Activated CD8-positive, alpha-beta memory T cell treated with anti-CD3 and anti-CD28 coated beads for 24 hours (primary cell): Measurements from ENCODE around the gene PDCD10.

Experiments used
- DNase-seq: peaks from one replicate; pipeline ENCODE4 v3.0.0-alpha.2; 2020

PDCD10 gene

DNA sequence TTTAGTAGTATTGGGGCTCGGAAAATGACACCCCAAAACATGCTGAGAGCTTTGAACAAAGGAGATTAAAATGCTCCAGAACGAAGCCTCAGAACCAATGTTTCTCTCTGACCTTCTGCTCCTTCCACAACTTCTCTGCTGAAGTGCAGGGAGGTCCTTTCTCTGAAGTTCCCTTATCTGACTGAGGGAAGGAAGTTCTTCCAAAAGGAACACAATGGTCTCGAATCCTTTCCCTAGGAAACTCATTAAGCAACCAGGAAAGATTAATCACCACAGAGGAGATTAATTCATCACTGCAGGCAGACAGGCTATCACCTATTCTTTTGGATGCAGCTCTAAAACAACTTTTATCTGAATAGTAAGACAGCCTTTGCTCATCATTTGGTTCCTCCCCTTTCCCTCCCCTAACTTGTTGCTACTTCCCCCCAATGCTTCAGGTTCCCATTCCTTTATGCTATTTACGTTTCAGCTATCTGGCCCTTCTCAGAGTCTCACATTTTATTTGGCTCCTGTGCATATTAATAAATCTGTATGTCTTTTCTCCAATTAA lies 62.7 kb downstream of the PDCD10 start:
- DNase-seq: no peak

GRCh38 chr3:167669699-167670098 lies 65.0 kb downstream of the PDCD10 start:
- DNase-seq: no peak

- no peak for DNase-seq
Measured at GRCh38 chr3:167668651-167669050, 66.0 kb downstream of the PDCD10 start.

- DNase-seq: no peak
Measured at GRCh38 chr3:167666563-167666962, 68.1 kb downstream of the PDCD10 start.

DNA sequence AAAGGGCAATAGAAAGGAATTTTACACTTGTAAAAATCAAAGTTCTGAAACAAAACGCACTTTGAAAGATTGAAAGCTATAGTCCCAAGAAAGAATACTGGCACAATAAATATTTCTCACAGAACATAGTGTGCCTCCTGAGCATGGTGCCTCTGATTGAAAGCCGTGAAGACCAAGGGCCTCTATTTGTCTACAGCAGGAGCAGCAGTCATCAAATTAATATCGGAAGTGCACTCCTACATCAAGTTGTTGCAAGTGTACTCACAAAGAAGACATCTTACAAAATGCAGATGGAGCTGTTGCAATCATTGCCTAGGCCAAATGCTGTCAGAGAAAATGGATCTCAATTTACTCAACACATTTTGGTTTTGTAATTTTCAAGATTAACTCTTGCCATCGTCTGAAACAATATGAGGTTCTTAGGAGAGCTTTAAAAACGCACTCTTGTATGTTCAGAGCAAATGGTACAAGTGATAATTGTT lies 71.7 kb downstream of the PDCD10 start:
- no peak for DNase-seq

- DNase-seq: no peak
Measured at GRCh38 chr3:167657684-167658225, 76.9 kb downstream of the PDCD10 start.

GRCh38 chr3:167656821-167657220 lies 77.9 kb downstream of the PDCD10 start:
- DNase-seq: no peak

GRCh38 chr3:167653760-167654159 lies 80.9 kb downstream of the PDCD10 start, which contains the start of gene WDR49:
WDR49 (minus strand) TSS chr3:167653942; CDS start chr3:167653425, 517 bp downstream.
- no peak for DNase-seq

DNA sequence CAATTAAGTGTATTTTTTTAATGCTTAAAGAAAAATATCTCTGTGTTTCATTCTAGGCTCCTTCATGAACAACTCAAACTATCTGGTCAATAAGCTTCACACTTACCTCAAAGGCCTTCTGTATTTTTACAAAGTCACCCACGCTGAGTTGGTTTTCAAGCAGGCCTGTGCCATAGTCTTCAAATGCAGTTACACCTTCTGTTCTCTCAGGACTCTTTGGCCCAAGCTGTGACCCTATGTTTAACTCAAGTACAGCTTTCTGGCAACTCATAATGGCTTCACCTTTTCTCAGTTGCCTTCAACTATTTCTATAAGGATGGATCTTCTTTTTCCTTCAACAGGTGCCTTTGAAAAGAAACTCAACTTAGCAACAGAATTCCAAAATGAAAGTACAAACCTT lies 81.5 kb downstream of the PDCD10 start:
- no peak for DNase-seq

DNA sequence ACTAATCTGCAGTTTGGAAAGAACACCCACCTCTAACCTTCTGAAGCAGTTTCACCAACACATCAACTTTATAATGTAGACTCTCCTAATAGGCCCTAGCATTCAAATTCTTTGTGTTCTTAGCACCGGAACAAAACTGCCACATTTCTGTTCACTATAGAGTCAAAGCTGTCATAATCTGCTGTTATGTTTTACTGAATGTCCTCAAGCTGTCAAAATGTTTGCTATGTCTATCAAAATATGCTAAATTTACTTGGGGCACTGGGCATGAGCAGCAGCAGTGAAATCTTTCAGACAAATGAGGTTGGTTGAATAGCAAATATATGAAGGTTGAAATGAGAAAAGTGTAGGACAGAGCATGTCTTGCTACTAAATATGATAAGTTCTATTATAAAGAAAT lies 82.9 kb downstream of the PDCD10 start:
- DNase-seq: no peak

- DNase-seq: no peak
Measured at GRCh38 chr3:167650459-167650858, 84.2 kb downstream of the PDCD10 start.

GRCh38 chr3:167649746-167650145 lies 84.9 kb downstream of the PDCD10 start:
- no peak for DNase-seq

GRCh38 chr3:167644611-167645010 lies 90.1 kb downstream of the PDCD10 start:
- DNase-seq: no peak
